ENCODE measurements around the gene MPC1. TPM values are rescaled to one million over a fixed set of nuclear protein-coding genes. Genes with fewer than 3 reads are reported as not detected.

Gene MPC1
- polyA plus RNA-seq, 1 donor, result 73.6 TPM

DNA sequence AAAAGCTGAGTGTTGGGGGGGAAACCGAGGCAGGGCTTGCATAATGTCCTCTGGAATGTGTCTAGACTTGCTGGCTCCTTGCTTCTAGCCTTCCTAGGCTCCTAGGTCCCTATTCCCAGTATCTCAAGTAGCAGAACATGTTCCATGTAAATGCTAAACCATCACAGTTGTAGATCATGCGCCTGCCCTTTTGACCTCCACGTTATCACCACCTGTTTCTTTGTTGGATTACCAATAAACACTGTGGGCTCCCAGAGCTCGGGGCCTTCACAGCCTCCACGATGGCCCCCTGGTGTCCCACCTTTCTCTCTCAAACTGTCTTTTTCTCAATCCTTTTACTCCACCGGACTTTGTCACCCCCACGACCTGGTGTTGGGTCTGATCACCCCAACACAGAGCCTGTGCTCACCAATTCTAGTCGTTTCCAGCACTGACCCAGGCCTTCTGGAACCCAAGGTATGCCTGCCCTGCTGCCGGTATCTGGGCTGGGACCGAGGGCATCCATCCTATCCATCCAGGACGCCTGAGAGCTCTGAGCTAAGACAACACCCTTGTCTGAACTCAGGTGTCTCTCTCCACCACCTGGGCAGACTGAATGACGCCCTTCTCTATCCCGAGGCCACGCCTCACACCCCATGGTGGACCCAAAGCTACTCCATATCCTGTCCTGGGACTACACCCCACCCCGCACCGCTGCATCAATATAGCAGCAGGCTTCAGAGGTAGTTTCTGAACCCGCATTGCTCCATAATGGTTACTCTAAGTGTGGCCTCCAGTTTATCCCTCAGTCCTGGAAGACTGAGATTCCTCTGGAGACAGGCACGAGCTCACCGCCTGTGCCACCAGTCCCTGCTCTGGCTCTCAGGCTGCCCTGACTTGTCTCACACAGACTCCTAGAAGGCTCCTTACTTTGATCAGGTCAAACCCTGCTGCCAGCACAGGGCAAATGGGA is 65.2 kb downstream of the MPC1 start:
- DNase-seq (ENCODE audit: low read depth), result no peak

DNA sequence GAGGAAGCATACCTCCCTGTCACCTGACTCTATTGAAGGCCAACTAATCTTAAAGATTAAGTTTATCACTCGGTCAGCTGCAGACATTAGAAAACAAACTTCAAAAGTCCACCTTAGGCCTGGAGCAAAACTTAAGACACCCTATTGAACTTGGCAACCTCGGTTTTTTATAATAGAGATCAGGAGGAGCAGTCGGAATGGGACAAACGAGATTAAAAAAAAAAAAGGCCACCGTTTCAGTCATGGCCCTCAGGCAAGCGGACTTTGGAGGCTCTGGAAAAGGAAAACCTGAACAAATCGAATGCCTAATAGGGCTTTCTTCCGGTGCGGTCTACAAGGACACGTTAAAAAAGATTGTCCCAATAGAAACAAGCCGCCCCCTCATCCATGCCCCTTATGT is 67.3 kb downstream of the MPC1 start:
- DNase-seq (ENCODE audit: low read depth), result no peak

Other genes with a start within 250 kb of the MPC1 start
- not detected for gene TBXT, start 215.1 kb downstream of the MPC1 start, polyA plus RNA-seq (ENCODE audit: insufficient read length)
- gene PRR18, start 74.5 kb downstream of the MPC1 start, polyA plus RNA-seq (ENCODE audit: insufficient read length), result 1.1 TPM
- 35.1 TPM for gene SFT2D1, start 40.4 kb downstream of the MPC1 start, polyA plus RNA-seq (ENCODE audit: insufficient read length)
- gene RAMACL, start 203.7 kb upstream of the MPC1 start, polyA plus RNA-seq (ENCODE audit: insufficient read length), result 0.16 TPM
- 22.5 TPM for gene RPS6KA2, start 244.3 kb upstream of the MPC1 start, polyA plus RNA-seq (ENCODE audit: insufficient read length)